Gastrocnemius medialis (tissue), 4 donors: ENCODE data around the gene MGRN1. TPM values are rescaled to one million over a fixed set of nuclear protein-coding genes. Genes with fewer than 3 reads are reported as not detected.

ENCODE experiments used
- ATAC-seq, 2 donors: fragments of 150-250 bp; one replicate each; pipeline ENCODE4 v1.9.1; 2016
- DNase-seq, 2 donors: peaks; one replicate each; pipeline ENCODE4 v3.0.0-alpha.2; 2019
- H3K27ac ChIP-seq, 4 donors: fragments of 200-600 bp; sonication (generic); 1 replicate in 1 of 4; 2 replicates in 3 of 4; pipeline ENCODE4 v1.5.1; 2016 to 2018; ENCODE audit warnings: mild to moderate bottlenecking in 2 of 4, moderate library complexity in 1 of 4
- H3K27me3 ChIP-seq, 3 donors: fragments of 200-600 bp; sonication (generic) in 2 of 3; 1 replicate in 1 of 3; 2 replicates in 2 of 3; pipeline versions ENCODE4 v1.5.1 to v1.6.0; 2016 to 2019; ENCODE audit warnings: mild to moderate bottlenecking in 1 of 3, moderate library complexity in 1 of 3
- H3K36me3 ChIP-seq, 2 donors: fragments of 200-600 bp; sonication (generic) in 1 of 2; one replicate each; pipeline ENCODE4 v1.5.1; 2017 to 2018
- H3K4me1 ChIP-seq, 2 donors: fragments of 200-600 bp; sonication (generic) in 1 of 2; one replicate each; pipeline ENCODE4 v1.5.1; 2016 to 2017; ENCODE audit warnings: mild to moderate bottlenecking in 2 of 2
- H3K4me3 ChIP-seq, 4 donors: fragments of 200-600 bp; sonication (generic) in 3 of 4; 1 replicate in 1 of 4; 2 replicates in 3 of 4; pipeline ENCODE4 v1.5.1; 2016 to 2019; ENCODE audit warnings: mild to moderate bottlenecking in 2 of 4
- H3K9me3 ChIP-seq, 3 donors: fragments of 200-600 bp; sonication (generic) in 2 of 3; 1 replicate in 1 of 3; 2 replicates in 2 of 3; pipeline ENCODE4 v1.5.1; 2016 to 2019
- POLR2A ChIP-seq, 2 donors: fragments of 450-650 bp; IDR thresholded peaks; one replicate each; pipeline ENCODE4 v1.6.1; 2017; ENCODE audit warnings: antibody characterized with exemption in 2 of 2, mild to moderate bottlenecking in 2 of 2, moderate library complexity in 2 of 2
- in situ Hi-C, 4 donors: fragments of 200-750 bp; cut with MboI; loops; one replicate each; pipeline versions ENCODE4 v1.15.0 to v1.8.0; 2017; ENCODE audit warnings: low sequenced_read_pairs in 4 of 4
- intact Hi-C: fragments of 100-400 bp; cut with DNase I; formaldehyde crosslinking; loops from one replicate; pipeline ENCODE4 v1.15.1; 2023; ENCODE audit warnings: low total_unique reads
- total RNA-seq, 4 donors: library from RNA; depleted of rRNA; stranded (reverse); fragments of >200 nt; gene quantifications; one replicate each; pipeline versions ENCODE4 v1.1.0 to v1.2.3, GENCODE V29; 2016
- TF ChIP-seq, protein P1 (sequence below), 5 experiments: fragments of 450-650 bp in 3 of 5; fragments of 200-600 bp in 2 of 5; sonication (generic) in 2 of 5; IDR thresholded peaks in 4 of 5; conservative IDR thresholded peaks in 1 of 5; 1 replicate in 4 of 5; 2 replicates in 1 of 5; pipeline ENCODE4 v1.5.1; 2016 to 2019; ENCODE audit warnings: antibody characterized with exemption in 5 of 5, mild to moderate bottlenecking in 3 of 5, moderate library complexity in 3 of 5

Gene MGRN1
- total RNA-seq, 4 donors from 2014 or later, result 33.8 to 62.9 (median 55.0) TPM

DNA sequence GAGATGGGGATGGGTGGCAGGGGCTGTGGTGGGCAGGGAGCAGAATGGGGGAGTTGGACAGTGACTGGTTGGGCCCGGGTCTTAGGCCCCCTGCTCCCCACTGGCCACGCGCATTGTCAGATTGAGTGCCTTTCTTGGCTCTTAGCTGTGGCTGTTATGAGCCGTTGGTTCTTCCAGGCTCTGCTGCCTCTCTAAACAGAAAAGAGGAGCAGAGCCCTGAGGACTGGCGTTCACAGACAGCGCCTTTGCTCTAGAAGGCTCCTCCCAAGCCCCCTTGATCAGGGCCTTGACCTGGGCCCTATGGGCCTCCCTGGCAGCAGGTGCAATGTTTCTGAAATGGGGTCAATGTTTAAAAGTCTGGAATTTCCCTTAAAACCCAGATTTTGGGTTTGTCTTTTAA, 54.0 kb downstream of the MGRN1 start:
- ATAC-seq (no peak), DNase-seq (no peak)
- TF ChIP-seq, protein P1, sequence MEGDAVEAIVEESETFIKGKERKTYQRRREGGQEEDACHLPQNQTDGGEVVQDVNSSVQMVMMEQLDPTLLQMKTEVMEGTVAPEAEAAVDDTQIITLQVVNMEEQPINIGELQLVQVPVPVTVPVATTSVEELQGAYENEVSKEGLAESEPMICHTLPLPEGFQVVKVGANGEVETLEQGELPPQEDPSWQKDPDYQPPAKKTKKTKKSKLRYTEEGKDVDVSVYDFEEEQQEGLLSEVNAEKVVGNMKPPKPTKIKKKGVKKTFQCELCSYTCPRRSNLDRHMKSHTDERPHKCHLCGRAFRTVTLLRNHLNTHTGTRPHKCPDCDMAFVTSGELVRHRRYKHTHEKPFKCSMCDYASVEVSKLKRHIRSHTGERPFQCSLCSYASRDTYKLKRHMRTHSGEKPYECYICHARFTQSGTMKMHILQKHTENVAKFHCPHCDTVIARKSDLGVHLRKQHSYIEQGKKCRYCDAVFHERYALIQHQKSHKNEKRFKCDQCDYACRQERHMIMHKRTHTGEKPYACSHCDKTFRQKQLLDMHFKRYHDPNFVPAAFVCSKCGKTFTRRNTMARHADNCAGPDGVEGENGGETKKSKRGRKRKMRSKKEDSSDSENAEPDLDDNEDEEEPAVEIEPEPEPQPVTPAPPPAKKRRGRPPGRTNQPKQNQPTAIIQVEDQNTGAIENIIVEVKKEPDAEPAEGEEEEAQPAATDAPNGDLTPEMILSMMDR (IDR thresholded peaks at IDR 0.05 in 4 of 5, conservative IDR thresholded peaks at IDR 0.05 in 1 of 5), result no peak
- no peak for TF ChIP-seq POLR2A (IDR thresholded peaks at IDR 0.05)
- H3K9me3 ChIP-seq, result no peaks in the 10 kb centered on the region
- intact Hi-C loops (no loop called here), in situ Hi-C loops (no loop called here)
- peak overlapping the region in 2 of 4 donors; percentile 70 to 79 for H3K27ac ChIP-seq
- H3K4me1 ChIP-seq, result peaks cover under 1 to 15% of the 10 kb centered on the region in 2 donors
- H3K4me3 ChIP-seq, result no peak overlapping the region
- no peaks in the 10 kb centered on the region for H3K27me3 ChIP-seq
- peaks cover 0 to 40% of the 10 kb centered on the region in 2 donors for H3K36me3 ChIP-seq

DNA sequence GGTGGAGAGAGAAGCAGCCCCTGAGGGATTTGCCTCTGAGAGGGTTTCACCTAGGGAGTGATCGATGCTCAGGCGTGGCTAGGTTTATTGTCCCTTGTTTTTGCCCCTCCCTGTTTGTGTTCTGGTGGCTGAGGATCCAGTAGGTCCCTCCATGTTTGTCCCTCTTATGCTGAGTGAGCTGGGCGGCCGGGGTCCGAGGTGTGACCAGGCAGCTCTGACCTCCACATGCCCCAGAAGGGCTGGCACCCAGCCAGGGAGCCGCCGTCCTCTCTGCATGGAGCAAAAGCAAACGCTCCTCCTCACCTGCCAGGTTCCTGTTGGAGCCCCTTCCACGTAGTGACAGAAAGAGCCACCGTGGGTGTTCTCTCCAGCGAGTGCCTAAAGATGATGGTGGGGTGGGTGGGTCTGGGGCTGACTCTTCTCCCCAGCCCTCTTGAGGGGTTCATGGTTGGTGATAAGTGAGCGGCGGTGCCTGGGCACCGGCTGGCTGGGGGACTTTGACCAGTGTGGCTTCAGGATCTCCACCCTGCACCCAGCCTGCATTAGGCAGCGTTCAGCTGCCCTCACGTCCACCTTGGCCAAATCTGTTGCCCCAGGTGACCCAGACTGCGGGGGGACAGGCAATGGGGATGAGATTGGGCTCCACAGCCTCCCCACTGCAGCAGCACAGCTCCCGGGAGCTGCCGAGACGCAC, 54.7 kb downstream of the MGRN1 start:
- H3K9me3 ChIP-seq, result no peaks in the 10 kb centered on the region
- peaks cover 7 to 22% of the 10 kb centered on the region in 2 donors for H3K4me1 ChIP-seq
- peak in 1 of 2 donors; percentile 34 for DNase-seq
- TF ChIP-seq, protein P1 (IDR thresholded peaks at IDR 0.05 in 4 of 5, conservative IDR thresholded peaks at IDR 0.05 in 1 of 5), result no peak
- TF ChIP-seq POLR2A (IDR thresholded peaks at IDR 0.05), result no peak
- peaks cover 0 to 45% of the 10 kb centered on the region in 2 donors for H3K36me3 ChIP-seq
- intact Hi-C loops (no loop called here), in situ Hi-C loops (no loop called here)
- peak overlapping the region; percentile 40 to 79 (median 60) for H3K27ac ChIP-seq
- no peak for ATAC-seq
- peak overlapping the region in 3 of 4 donors; percentile 14 to 35 (median 25) for H3K4me3 ChIP-seq
- no peaks in the 10 kb centered on the region for H3K27me3 ChIP-seq

GRCh38 chr16:4679850-4680636, 55.4 kb downstream of the MGRN1 start:
- DNase-seq (peak in 1 of 2 donors; percentile 57), ATAC-seq (no peak)
- intact Hi-C loops, result no loop called here
- H3K4me1 ChIP-seq, result peaks cover 11 to 29% of the 10 kb centered on the region in 2 donors
- H3K36me3 ChIP-seq, result peaks cover 0 to 49% of the 10 kb centered on the region in 2 donors
- H3K27me3 ChIP-seq, result no peaks in the 10 kb centered on the region
- H3K27ac ChIP-seq, result peak overlapping the region; percentile 40 to 79 (median 60)
- H3K9me3 ChIP-seq, result no peaks in the 10 kb centered on the region
- in situ Hi-C loops, result no loop called here
- peak overlapping the region in 3 of 4 donors; percentile 14 to 35 (median 25) for H3K4me3 ChIP-seq
- TF ChIP-seq, protein P1 (IDR thresholded peaks at IDR 0.05 in 4 of 5, conservative IDR thresholded peaks at IDR 0.05 in 1 of 5), result no peak
- TF ChIP-seq POLR2A (IDR thresholded peaks at IDR 0.05), result no peak

DNA sequence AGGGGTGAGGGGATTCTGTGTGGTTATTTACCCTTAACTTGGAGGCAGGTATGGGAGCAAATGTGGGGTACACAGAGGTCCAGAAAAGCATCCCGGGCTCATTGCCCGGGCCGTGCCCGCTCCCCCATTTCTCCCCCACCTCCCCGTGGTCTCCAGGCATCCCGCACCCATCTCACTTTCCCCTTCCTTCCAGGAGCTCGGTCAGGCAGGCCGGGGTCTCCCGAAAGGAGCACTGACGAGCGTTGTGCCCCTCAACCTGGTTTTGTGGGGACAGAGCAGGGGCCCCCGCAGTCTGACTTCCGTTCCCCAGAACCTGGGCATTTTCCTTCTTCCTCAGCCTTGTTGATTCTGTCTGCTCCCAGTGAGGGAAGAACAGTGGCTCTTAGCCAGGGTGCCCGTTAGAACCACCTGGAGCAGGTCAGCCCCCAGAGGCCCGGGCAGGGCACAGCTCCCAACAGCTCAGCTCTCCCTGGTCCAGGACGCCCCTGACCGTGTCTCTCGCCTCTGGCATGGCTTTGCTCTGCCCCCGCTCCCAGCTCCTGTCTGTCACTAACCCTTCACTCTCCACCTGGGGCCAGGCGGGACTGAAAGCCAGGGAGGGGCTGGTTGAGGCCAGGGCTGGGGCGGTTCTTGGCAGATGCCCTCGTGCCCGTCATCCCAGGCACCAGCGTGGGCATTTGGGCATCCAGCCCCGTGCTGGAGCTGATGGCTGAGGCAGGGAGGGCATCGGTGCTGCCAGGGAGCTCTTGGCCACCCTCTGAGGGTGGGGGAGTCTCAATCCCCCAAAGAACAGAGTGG, 56.2 kb downstream of the MGRN1 start:
- H3K27ac ChIP-seq, result peak overlapping the region; percentile 40 to 79 (median 60)
- H3K4me1 ChIP-seq, result peaks cover 11 to 29% of the 10 kb centered on the region in 2 donors
- no peaks in the 10 kb centered on the region for H3K27me3 ChIP-seq
- H3K9me3 ChIP-seq, result no peaks in the 10 kb centered on the region
- in situ Hi-C loops (no loop called here), intact Hi-C loops (no loop called here)
- ATAC-seq (no peak), DNase-seq (peak in 1 of 2 donors; percentile 14)
- peak overlapping the region in 3 of 4 donors; percentile 14 to 35 (median 25) for H3K4me3 ChIP-seq
- TF ChIP-seq, protein P1 (IDR thresholded peaks at IDR 0.05 in 4 of 5, conservative IDR thresholded peaks at IDR 0.05 in 1 of 5), result no peak
- TF ChIP-seq POLR2A (IDR thresholded peaks at IDR 0.05), result no peak
- H3K36me3 ChIP-seq, result peaks cover 0 to 44% of the 10 kb centered on the region in 2 donors
